ENCODE data around the gene STK38L. TPM values are rescaled to one million over a fixed set of nuclear protein-coding genes. Genes with fewer than 3 reads are reported as not detected.

Gene STK38L
- total RNA-seq, 1 donor from 2014 or later = 15.7 TPM

DNA sequence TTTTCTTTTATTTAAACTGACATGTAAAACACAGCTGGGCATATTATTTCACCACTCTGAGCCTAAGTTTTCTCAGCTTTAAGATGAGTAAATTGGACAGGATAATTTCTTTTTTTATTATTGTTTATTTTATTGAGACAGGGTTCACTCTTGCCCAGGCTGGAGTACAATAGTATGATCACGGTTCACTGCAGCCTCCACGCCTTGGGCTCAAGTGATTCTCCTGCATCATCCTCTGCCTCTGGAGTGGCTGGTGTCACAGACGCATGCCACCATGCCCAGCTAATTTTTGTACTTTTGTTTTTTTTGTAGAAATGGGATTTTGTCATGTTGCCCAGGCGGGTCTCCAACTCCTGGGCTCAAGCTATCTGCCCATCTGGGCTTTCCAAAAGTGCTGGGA, 101.3 kb downstream of the STK38L start:
- DNase-seq (ENCODE audit: low read depth) = no peak

- DNase-seq (ENCODE audit: low read depth) = no peak
Measured at GRCh38 chr12:27347779-27348178, 103.7 kb downstream of the STK38L start.

- DNase-seq (ENCODE audit: low read depth) = no peak
Measured at GRCh38 chr12:27351476-27351875, 107.4 kb downstream of the STK38L start.

DNA sequence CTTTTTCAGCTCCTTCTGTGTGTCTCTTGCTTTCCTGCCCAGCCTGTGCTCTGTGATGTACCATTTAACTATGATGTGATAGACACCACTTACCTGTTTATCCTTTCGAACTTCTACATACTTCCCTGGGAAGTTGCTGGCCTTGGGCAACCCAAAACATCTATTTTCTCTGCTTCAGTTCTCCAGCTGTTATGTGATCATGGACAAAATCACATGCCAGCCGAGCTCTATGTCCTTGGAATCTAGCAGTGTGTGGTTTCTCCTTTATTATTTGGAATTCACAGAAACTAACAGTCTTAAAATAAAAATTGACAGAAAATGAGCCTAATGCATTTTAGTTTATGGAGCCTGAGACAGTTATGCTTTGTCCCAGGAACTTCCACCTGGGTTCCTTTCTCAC, 111.4 kb downstream of the STK38L start:
- no peak for DNase-seq (ENCODE audit: low read depth)

DNA sequence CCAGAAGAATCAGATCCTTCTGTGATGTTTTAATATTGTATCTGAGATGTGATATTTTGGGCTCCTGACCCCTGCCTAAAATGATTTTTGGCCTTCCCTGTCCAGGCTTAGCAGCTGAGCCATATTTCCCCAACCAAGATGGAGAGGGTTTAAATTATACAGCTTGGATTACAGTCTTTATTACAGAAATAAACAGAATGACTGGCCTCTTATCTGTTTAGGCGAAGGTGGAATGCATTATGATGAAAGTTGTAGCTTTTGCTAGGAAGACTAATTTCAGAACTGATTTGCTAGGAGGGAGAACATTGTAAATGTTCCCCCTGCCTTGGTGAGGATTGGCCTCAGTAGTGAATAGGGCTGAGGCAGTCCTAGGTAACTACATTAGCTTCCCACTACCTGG, 111.9 kb downstream of the STK38L start:
- no peak for DNase-seq (ENCODE audit: low read depth)

GRCh38 chr12:27359578-27360340, 115.7 kb downstream of the STK38L start:
- no peak for DNase-seq (ENCODE audit: low read depth)

DNA sequence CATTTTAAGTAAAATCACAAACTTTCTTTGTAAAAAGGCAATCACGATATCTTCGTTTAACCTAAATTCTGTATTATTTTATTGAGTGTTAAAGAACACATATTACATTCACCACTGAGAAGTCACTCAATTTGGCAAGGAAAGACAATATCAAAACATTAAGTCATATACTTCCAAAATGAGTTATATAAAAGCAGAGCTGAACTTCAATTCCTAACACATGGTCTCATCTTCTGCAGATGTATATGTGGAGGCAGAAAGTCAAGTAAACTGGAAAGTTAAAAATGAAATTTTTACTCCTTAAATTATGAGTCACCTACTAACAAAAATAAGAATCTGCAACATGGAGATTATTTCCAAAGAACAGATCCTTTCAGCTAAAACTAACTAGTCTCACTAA, 117.3 kb downstream of the STK38L start:
- DNase-seq (ENCODE audit: low read depth) = no peak

DNA sequence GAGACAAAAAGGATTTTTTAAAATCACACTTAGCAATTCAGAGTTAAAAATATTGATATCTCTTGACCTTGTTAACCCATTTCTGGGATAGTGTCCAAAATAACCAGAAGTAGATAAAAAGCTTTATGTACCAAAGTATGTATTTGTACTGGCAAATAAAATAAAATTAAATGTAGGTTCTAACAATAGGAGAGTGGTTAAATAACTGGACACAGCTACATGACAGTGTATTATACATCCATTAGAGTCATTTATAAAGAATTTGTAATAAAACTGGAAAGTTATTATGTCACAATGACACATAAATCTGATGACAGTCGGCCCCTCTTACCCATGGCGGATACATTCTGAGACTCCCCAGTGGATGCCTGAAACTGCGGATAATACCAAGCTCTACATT, 122.5 kb downstream of the STK38L start:
- DNase-seq (ENCODE audit: low read depth) = no peak

DNA sequence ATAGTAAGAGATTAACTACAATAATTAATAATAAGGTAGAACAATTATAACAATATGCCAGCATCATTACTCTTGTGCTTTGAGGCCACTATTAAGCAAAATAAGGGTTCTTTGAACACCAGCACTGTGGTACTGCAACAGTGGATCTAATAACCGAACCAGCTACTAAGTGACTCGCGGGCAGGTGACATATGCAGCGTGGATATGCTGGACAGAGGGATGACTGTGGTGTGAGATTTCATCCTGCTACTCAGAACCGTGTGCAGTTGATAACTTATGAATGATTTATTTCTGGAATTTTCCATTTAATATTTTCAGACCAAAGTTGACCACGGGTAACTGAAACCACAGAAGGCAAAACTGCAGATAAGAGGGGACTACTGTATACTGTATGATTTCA, 123.0 kb downstream of the STK38L start:
- no peak for DNase-seq (ENCODE audit: low read depth)

Other genes with a start within 250 kb of the STK38L start
- gene TM7SF3, start 229.9 kb upstream of the STK38L start, total RNA-seq = 118 and 119 TPM in 2 replicates
- gene MED21, start 221.7 kb upstream of the STK38L start, total RNA-seq = 62.1 and 64.8 TPM in 2 replicates
- not detected in 2 replicates for gene C12orf71, start 161.7 kb upstream of the STK38L start, total RNA-seq
- 24.6 and 65.5 TPM in 2 replicates for gene BMAL2, start 88.5 kb downstream of the STK38L start, total RNA-seq
- gene SMCO2, start 202.4 kb downstream of the STK38L start, total RNA-seq = not detected in 2 replicates

Measured in renal cortical epithelial cell (primary cell).